ENCODE results near the gene SH3PXD2B.

SH3PXD2B gene

DNA sequence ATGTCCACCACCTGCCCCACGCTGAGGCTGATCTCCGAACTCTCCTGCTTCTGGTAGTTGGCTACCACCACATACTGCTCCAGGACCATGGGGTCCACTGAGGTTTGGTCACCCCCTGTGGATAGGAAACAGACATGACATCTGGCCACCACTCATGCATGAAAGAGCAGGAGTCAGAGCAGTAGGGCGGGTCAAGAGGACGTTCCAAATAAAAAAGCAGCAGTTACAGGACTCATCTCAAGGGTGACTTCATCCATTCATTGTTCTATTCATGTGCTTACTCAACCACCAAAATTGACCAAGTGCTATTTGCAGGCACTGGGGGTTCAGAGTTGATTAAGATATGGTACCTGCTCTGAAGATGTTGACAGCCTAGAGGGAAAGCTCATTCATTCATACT is 91.6 kb downstream of the SH3PXD2B start:
- Histone ChIP-seq H3K27me3 (ENCODE audit: insufficient read depth, low read length, poor library complexity) (no peaks in the 10 kb centered on the region), H3K4me2 (ENCODE audit: insufficient read depth, low read length) (no peak overlapping the region), H3K4me3 (ENCODE audit: low read depth in 1 of 2, low read length in 2 of 2) (no peak overlapping the region), H3K27ac (ENCODE audit: low read length) (no peak overlapping the region), H3K9ac (ENCODE audit: low read depth, low read length) (no peak overlapping the region), H3K4me1 (ENCODE audit: insufficient read depth, low read length) (no peaks in the 10 kb centered on the region), H3K79me2 (ENCODE audit: insufficient read depth, low read length) (no peaks in the 10 kb centered on the region), H3K9me3 (ENCODE audit: insufficient read depth, low read length, severe bottlenecking) (no peaks in the 10 kb centered on the region), H2AFZ (ENCODE audit: low read depth, low read length) (no peak overlapping the region), H4K20me1 (ENCODE audit: insufficient read depth, low read length) (no peaks in the 10 kb centered on the region), H3K36me3 (ENCODE audit: insufficient read depth, low read length) (no peaks in the 10 kb centered on the region)
- no peak for TF ChIP-seq EZH2 (IDR thresholded peaks at IDR 0.05; ENCODE audit: borderline replicate concordance, low read depth, low read length, severe bottlenecking)
- TF ChIP-seq, protein P1, sequence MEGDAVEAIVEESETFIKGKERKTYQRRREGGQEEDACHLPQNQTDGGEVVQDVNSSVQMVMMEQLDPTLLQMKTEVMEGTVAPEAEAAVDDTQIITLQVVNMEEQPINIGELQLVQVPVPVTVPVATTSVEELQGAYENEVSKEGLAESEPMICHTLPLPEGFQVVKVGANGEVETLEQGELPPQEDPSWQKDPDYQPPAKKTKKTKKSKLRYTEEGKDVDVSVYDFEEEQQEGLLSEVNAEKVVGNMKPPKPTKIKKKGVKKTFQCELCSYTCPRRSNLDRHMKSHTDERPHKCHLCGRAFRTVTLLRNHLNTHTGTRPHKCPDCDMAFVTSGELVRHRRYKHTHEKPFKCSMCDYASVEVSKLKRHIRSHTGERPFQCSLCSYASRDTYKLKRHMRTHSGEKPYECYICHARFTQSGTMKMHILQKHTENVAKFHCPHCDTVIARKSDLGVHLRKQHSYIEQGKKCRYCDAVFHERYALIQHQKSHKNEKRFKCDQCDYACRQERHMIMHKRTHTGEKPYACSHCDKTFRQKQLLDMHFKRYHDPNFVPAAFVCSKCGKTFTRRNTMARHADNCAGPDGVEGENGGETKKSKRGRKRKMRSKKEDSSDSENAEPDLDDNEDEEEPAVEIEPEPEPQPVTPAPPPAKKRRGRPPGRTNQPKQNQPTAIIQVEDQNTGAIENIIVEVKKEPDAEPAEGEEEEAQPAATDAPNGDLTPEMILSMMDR (IDR thresholded peaks at IDR 0.05; ENCODE audit: borderline replicate concordance, extremely low read depth, low read length, poor library complexity, severe bottlenecking): no peak
- DNase-seq (no peak), ATAC-seq (ENCODE audit: insufficient read depth, low read depth) (no peak)

DNA sequence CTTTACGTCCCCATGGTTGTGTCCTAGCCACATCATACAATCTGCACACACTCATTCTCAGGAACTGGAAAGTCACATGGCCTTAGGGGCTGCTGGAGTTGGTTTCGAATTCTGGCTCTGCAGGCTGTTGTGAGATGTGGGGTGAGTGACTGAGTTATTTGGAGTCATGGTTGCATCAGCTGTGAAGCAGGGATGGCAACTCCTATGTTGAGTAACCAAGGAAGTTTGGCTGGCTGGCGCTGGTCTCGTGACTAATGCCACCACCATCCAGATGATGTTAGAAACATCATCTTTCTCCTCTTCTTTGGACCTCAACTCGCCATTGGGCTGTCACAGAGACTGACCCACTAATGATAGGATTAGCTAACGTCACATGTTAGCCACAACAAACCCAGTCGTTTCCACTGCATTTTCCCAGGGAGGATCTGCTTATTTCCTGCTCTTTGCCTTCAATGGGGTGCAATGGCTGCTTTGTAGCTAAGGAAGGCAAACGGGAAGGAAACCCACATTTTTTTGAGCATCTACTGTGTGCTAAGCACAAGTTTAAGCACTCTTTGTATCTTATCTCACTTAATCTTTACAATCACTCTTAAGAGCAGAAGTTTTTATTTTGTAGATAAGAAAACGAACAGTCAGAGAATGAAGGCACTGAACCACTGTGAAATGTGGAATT is 92.6 kb downstream of the SH3PXD2B start:
- Histone ChIP-seq H3K27me3 (ENCODE audit: insufficient read depth, low read length, poor library complexity) (no peaks in the 10 kb centered on the region), H3K4me1 (ENCODE audit: insufficient read depth, low read length) (no peaks in the 10 kb centered on the region), H2AFZ (ENCODE audit: low read depth, low read length) (no peak overlapping the region), H3K9ac (ENCODE audit: low read depth, low read length) (no peak overlapping the region), H3K4me2 (ENCODE audit: insufficient read depth, low read length) (no peak overlapping the region), H3K4me3 (ENCODE audit: low read depth in 1 of 2, low read length in 2 of 2) (no peak overlapping the region), H3K27ac (ENCODE audit: low read length) (no peak overlapping the region), H4K20me1 (ENCODE audit: insufficient read depth, low read length) (no peaks in the 10 kb centered on the region), H3K9me3 (ENCODE audit: insufficient read depth, low read length, severe bottlenecking) (no peaks in the 10 kb centered on the region), H3K79me2 (ENCODE audit: insufficient read depth, low read length) (no peaks in the 10 kb centered on the region), H3K36me3 (ENCODE audit: insufficient read depth, low read length) (no peaks in the 10 kb centered on the region)
- peak; percentile 63 for ATAC-seq (ENCODE audit: insufficient read depth, low read depth)
- peak; percentile 30 for DNase-seq
- TF ChIP-seq, protein P1 (IDR thresholded peaks at IDR 0.05; ENCODE audit: borderline replicate concordance, extremely low read depth, low read length, poor library complexity, severe bottlenecking): no peak
- TF ChIP-seq EZH2 (IDR thresholded peaks at IDR 0.05; ENCODE audit: borderline replicate concordance, low read depth, low read length, severe bottlenecking): no peak

DNA sequence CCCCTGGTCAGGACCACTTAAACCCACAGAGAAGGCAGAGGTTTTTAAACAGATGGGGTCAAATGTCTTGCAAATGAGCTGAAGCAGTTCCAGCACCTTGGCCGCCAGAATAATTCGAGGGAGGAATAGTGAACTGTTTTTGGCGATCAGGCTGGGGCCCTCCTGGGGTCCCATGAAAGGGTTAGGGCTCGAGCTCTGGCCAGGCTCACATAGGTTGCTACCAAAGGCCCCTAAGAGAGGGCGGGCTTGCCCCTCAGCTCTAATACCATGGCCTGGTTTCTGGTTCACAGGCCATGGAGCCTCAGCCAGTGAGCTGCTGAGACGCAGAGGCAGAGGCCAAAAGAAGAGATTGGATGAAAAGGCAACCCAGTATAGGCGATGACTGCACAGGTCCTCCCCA is 96.0 kb downstream of the SH3PXD2B start:
- no peaks in the 10 kb centered on the region for H3K79me2 ChIP-seq (ENCODE audit: insufficient read depth, low read length)
- H3K27me3 ChIP-seq (ENCODE audit: insufficient read depth, low read length, poor library complexity): no peaks in the 10 kb centered on the region
- H3K4me2 ChIP-seq (ENCODE audit: insufficient read depth, low read length): no peak overlapping the region
- no peak for TF ChIP-seq EZH2 (IDR thresholded peaks at IDR 0.05; ENCODE audit: borderline replicate concordance, low read depth, low read length, severe bottlenecking)
- TF ChIP-seq, protein P1 (IDR thresholded peaks at IDR 0.05; ENCODE audit: borderline replicate concordance, extremely low read depth, low read length, poor library complexity, severe bottlenecking): no peak
- ATAC-seq (ENCODE audit: insufficient read depth, low read depth) (no peak), DNase-seq (no peak)
- H3K4me3 ChIP-seq (ENCODE audit: low read depth in 1 of 2, low read length in 2 of 2): no peak overlapping the region
- no peaks in the 10 kb centered on the region for H3K9me3 ChIP-seq (ENCODE audit: insufficient read depth, low read length, severe bottlenecking)
- no peaks in the 10 kb centered on the region for H3K4me1 ChIP-seq (ENCODE audit: insufficient read depth, low read length)
- H4K20me1 ChIP-seq (ENCODE audit: insufficient read depth, low read length): no peaks in the 10 kb centered on the region
- no peak overlapping the region for H3K9ac ChIP-seq (ENCODE audit: low read depth, low read length)
- H2AFZ ChIP-seq (ENCODE audit: low read depth, low read length): no peak overlapping the region
- no peak overlapping the region for H3K27ac ChIP-seq (ENCODE audit: low read length)
- H3K36me3 ChIP-seq (ENCODE audit: insufficient read depth, low read length): no peaks in the 10 kb centered on the region

Data from DND-41 (cell line).